VCaP (cell line): ENCODE results near the gene EFHC2.
"Not testable (repeated sequence)": the region's sequence is repeated elsewhere in the genome, so short reads cannot be mapped to it uniquely, and the experiment has no call there.

Source experiments
- H3K27ac ChIP-seq: fragments of 450-650 bp; 2 replicates; pipeline ENCODE4 v1.5.1; 2017
- TF ChIP-seq, protein P1 (sequence below): fragments of 450-650 bp; conservative IDR thresholded peaks from 2 replicates; pipeline ENCODE4 v1.5.1; 2017; ENCODE audit warnings: mild to moderate bottlenecking, moderate library complexity

Gene EFHC2

GRCh38 chrX:44218465-44218864, 125.0 kb downstream of the EFHC2 start:
- H3K27ac ChIP-seq: no peak overlapping the region
- TF ChIP-seq, protein P1, sequence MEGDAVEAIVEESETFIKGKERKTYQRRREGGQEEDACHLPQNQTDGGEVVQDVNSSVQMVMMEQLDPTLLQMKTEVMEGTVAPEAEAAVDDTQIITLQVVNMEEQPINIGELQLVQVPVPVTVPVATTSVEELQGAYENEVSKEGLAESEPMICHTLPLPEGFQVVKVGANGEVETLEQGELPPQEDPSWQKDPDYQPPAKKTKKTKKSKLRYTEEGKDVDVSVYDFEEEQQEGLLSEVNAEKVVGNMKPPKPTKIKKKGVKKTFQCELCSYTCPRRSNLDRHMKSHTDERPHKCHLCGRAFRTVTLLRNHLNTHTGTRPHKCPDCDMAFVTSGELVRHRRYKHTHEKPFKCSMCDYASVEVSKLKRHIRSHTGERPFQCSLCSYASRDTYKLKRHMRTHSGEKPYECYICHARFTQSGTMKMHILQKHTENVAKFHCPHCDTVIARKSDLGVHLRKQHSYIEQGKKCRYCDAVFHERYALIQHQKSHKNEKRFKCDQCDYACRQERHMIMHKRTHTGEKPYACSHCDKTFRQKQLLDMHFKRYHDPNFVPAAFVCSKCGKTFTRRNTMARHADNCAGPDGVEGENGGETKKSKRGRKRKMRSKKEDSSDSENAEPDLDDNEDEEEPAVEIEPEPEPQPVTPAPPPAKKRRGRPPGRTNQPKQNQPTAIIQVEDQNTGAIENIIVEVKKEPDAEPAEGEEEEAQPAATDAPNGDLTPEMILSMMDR: no peak

DNA sequence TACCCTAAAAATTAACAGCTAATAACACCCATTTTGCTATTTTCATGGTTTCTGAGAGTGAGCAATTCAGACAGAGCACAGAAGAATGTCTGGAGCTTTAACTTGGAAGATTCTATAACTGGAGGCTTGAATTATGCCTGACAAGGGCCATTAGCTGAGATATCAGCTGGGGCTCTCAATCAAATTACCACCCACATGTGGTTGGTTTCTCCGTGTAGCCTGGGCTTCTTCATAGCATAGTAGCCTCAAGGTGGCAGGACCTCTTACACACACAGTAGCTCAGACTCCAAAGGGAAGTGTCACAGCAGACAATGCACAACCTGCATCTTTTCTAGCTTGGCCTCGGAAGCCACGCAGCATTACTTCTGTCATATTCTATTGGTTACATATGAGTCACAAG, 127.3 kb downstream of the EFHC2 start:
- no peak overlapping the region for H3K27ac ChIP-seq
- TF ChIP-seq, protein P1: no peak

GRCh38 chrX:44203791-44204190, 139.7 kb downstream of the EFHC2 start:
- H3K27ac ChIP-seq: no peak overlapping the region
- TF ChIP-seq, protein P1: no peak; the same call in 1 of the 2 replicates

DNA sequence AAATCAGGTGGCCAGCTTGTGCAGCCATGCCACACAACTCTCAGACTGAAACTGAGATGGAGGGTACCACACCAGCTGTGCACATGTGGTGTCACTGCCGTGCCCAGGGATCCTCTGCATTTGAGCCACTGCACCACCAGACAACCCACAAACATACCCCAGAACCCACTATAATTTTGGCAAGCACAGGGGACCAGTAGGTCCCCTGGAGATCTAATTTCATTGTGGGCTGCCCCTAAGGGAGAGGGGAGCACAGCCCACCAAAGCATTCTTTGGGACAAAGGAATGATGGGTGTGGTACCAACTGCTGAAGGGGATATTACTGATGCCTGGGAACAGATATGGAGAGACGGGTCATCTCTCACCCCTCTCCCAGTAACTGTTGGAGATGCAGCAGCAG, 140.9 kb downstream of the EFHC2 start:
- TF ChIP-seq, protein P1: no peak
- H3K27ac ChIP-seq: no peak overlapping the region

- TF ChIP-seq, protein P1: no peak
Observed at GRCh38 chrX:44189116-44189515, 154.4 kb downstream of the EFHC2 start.

DNA sequence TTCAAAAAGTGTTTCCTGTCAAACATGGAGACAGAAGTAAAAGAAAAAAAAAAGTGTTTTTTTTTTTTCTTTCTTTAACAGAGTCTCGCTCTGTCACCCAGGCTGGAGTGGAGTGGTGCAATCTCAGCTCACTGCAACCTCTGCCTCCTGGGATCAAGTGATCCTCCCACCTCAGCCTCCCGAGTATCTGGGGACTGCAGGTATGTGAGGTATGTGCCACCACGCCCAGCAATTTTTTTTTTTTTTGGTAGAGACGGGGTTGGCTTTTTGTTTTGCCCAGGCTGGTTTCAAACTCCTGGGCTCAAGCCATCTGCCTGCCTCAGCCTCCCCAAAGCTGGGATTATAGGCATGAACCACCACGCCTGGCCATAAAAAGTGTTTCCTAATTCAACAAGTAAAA, 155.6 kb downstream of the EFHC2 start:
- H3K27ac ChIP-seq: not testable (repeated sequence)

More at GRCh38 chrX:44189116-44189515, 154.4 kb downstream of the EFHC2 start:
- H3K27ac ChIP-seq: no peak overlapping the region

DNA sequence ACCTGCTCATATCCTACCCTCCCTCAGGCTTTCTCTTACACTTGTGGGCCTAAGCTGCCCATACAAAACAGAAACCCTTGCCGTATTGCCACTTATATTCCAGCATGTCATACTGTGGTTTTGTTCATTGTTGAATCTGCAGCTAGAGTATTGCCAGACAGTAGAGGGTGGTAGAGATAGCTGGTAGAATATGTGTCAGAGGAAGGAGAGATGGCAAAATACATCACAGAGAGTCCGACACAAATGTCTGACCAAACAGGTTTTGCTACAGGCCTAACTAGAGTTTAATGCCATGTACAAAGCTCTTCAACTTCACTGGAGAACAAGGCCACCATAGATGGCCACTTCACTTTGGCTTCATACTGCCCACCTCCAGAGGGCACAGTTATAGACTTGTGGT, 160.1 kb downstream of the EFHC2 start:
- H3K27ac ChIP-seq: no peak overlapping the region
- TF ChIP-seq, protein P1: peak; percentile 50

DNA sequence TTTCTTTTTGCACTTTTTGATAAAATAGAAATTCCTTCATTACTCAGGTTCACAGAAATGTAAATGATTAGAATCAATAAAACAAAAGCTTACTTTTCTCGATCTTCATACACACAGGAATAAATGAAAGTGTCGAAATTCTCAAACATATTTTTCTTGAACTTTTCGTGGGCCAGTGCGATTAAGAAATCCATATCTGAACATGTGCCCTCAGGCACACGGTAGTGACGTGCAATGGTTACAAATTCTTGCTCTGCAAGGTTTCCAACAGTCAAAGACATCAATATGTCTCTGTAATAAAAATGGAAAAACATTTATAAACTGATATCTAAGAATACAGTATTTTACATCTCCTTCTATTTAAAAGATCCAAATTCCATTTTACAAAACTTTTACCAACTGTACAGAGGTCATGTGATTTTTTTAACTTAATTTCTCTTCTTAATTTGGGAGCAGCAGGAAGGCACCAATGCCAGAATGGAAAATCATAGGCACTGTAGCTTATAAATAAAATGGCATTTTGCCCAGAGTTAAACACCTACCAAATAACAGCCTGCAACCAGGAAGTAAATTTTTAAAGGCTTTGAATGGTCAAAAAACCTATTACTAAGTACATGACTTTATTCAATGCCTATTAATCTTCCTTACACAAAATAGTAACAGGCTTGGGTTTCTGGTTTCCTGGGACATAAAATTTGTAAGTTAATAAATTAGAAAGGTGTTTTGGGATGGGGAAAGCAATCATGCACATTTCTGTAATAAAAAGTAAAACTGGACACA, 165.0 kb downstream of the EFHC2 start:
- H3K27ac ChIP-seq: no peak overlapping the region
- TF ChIP-seq, protein P1: no peak
